Liver (tissue), 9 donors: ENCODE results near the gene ACTN4. TPM values are rescaled to one million over a fixed set of nuclear protein-coding genes. Genes with fewer than 3 reads are reported as not detected.
A peak's percentile ranks its signal among the peaks of the same experiment; 100 is the strongest.

ENCODE experiments used
- DNase-seq: peaks from one replicate; pipeline ENCODE4 v3.0.0-alpha.2; 2017; ENCODE audit warnings: low spot score
- H3K27ac ChIP-seq, 2 donors: one replicate each; pipeline ENCODE4 v1.7.0; 2013; ENCODE audit warnings: inconsistent platforms in 2 of 2, low read length in 2 of 2, control low read depth in 1 of 2, low read depth in 1 of 2, mild to moderate bottlenecking in 1 of 2
- H3K27me3 ChIP-seq, 4 donors: one replicate each; pipeline versions ENCODE4 v1.6.1 to v1.7.0; 2013; ENCODE audit warnings: low read length in 3 of 4, inconsistent platforms in 1 of 4, mild to moderate bottlenecking in 1 of 4, moderate library complexity in 1 of 4; ENCODE audit not compliant: control insufficient read depth in 4 of 4, insufficient read depth in 4 of 4
- H3K36me3 ChIP-seq, 4 donors: one replicate each; pipeline versions ENCODE4 v1.6.1 to v1.7.0; 2013; ENCODE audit warnings: low read length in 3 of 4, mild to moderate bottlenecking in 3 of 4, low read depth in 1 of 4, moderate library complexity in 1 of 4; ENCODE audit not compliant: control insufficient read depth in 4 of 4, insufficient read depth in 3 of 4
- H3K4me1 ChIP-seq, 4 donors: one replicate each; pipeline versions ENCODE4 v1.6.1 to v1.7.0; 2013; ENCODE audit warnings: low read length in 3 of 4, mild to moderate bottlenecking in 3 of 4, moderate library complexity in 1 of 4; ENCODE audit not compliant: control insufficient read depth in 4 of 4, insufficient read depth in 4 of 4
- H3K4me3 ChIP-seq, 3 donors: one replicate each; pipeline versions ENCODE4 v1.6.1 to v1.7.0; 2013; ENCODE audit warnings: low read length in 3 of 3, control low read depth in 1 of 3, low read depth in 1 of 3, mild to moderate bottlenecking in 1 of 3
- H3K9ac ChIP-seq, 2 donors: one replicate each; pipeline ENCODE4 v1.7.0; 2013; ENCODE audit warnings: low read length in 2 of 2, mild to moderate bottlenecking in 2 of 2, moderate library complexity in 2 of 2, control low read depth in 1 of 2, low read depth in 1 of 2
- H3K9me3 ChIP-seq, 4 donors: one replicate each; pipeline versions ENCODE4 v1.6.1 to v1.7.0; 2013; ENCODE audit warnings: low read length in 3 of 4; ENCODE audit not compliant: control insufficient read depth in 4 of 4
- EGR1 ChIP-seq, 2 donors: IDR thresholded peaks; 2 replicates each; pipeline ENCODE4 v1.6.1; 2016 to 2018; ENCODE audit warnings: antibody characterized with exemption in 2 of 2, low read depth in 2 of 2
- FOXA2 ChIP-seq: IDR thresholded peaks from 2 replicates; pipeline ENCODE4 v1.6.1; 2016; ENCODE audit warnings: antibody characterized with exemption
- GABPA ChIP-seq, 2 donors: IDR thresholded peaks in 1 of 2; conservative IDR thresholded peaks in 1 of 2; 2 replicates each; pipeline ENCODE4 v1.6.1; 2016; ENCODE audit warnings: antibody characterized with exemption in 2 of 2, mild to moderate bottlenecking in 1 of 2, moderate library complexity in 1 of 2
- HNF4A ChIP-seq, 2 donors: conservative IDR thresholded peaks; 2 replicates each; pipeline ENCODE4 v1.6.1; 2016; ENCODE audit warnings: antibody characterized with exemption in 2 of 2, mild to moderate bottlenecking in 2 of 2
- HNF4G ChIP-seq: IDR thresholded peaks from 2 replicates; pipeline ENCODE4 v1.6.1; 2016; ENCODE audit warnings: antibody characterized with exemption
- JUND ChIP-seq, 2 donors: IDR thresholded peaks; 2 replicates each; pipeline ENCODE4 v1.6.1; 2016; ENCODE audit warnings: antibody characterized with exemption in 2 of 2
- NR2F2 ChIP-seq: IDR thresholded peaks from 2 replicates; pipeline ENCODE4 v1.6.1; 2016; ENCODE audit warnings: antibody characterized with exemption
- RXRA ChIP-seq, 2 donors: IDR thresholded peaks; 2 replicates each; pipeline ENCODE4 v1.6.1; 2017 to 2018; ENCODE audit warnings: antibody characterized with exemption in 2 of 2, mild to moderate bottlenecking in 1 of 2
- SP1 ChIP-seq: IDR thresholded peaks from 2 replicates; pipeline ENCODE4 v1.6.1; 2018; ENCODE audit warnings: antibody characterized with exemption, mild to moderate bottlenecking
- TAF1 ChIP-seq: conservative IDR thresholded peaks from 2 replicates; pipeline ENCODE4 v1.6.1; 2016; ENCODE audit warnings: antibody characterized with exemption, mild to moderate bottlenecking
- YY1 ChIP-seq: IDR thresholded peaks from 2 replicates; pipeline ENCODE4 v1.6.1; 2016; ENCODE audit warnings: antibody characterized with exemption, mild to moderate bottlenecking
- WGBS: extraction: QIAGEN DNeasy Blood & Tissue Kit; methylation state at CpG from one replicate; pipeline ENCODE4 v1.1.7; 2013; 5-methylcytosine and 5-hydroxymethylcytosine counted together
- polyA plus RNA-seq, 2 donors: library from polyadenylated mRNA; stranded (reverse) in 1 of 2; unstranded in 1 of 2; fragments of 200-250 nt in 1 of 2; fragments of >200 nt in 1 of 2; fragmentation: Nextera tagmentation in 1 of 2; extraction: Ambion mirVana in 1 of 2; gene quantifications; one replicate each; pipeline versions ENCODE4 v1.2.1 to v1.2.3, GENCODE V29; 2013 to 2015
- total RNA-seq, 2 donors: library from RNA; depleted of rRNA; stranded (reverse); fragments of >200 nt; gene quantifications; one replicate each; pipeline ENCODE4 v1.2.3, GENCODE V29; 2014
- TF ChIP-seq, protein P1 (sequence below): IDR thresholded peaks from 2 replicates; pipeline ENCODE4 v1.6.1; 2016; ENCODE audit warnings: antibody characterized with exemption, mild to moderate bottlenecking
- TF ChIP-seq, protein P2 (sequence below): IDR thresholded peaks from 2 replicates; pipeline ENCODE4 v1.6.1; 2016; ENCODE audit warnings: antibody characterized with exemption
- donor health status: healthy.
- donor health status: healthy.
- donor health status: healthy.
- donor health status: healthy.
- donor health status: healthy.

Gene ACTN4
- total and polyA plus RNA-seq, 4 donors: 35.4 to 164 (median 98.7) TPM

- no peak overlapping the region for H3K4me3 ChIP-seq
- TF ChIP-seq FOXA2: no peak
- no peak for TF ChIP-seq YY1
- TF ChIP-seq, protein P1, sequence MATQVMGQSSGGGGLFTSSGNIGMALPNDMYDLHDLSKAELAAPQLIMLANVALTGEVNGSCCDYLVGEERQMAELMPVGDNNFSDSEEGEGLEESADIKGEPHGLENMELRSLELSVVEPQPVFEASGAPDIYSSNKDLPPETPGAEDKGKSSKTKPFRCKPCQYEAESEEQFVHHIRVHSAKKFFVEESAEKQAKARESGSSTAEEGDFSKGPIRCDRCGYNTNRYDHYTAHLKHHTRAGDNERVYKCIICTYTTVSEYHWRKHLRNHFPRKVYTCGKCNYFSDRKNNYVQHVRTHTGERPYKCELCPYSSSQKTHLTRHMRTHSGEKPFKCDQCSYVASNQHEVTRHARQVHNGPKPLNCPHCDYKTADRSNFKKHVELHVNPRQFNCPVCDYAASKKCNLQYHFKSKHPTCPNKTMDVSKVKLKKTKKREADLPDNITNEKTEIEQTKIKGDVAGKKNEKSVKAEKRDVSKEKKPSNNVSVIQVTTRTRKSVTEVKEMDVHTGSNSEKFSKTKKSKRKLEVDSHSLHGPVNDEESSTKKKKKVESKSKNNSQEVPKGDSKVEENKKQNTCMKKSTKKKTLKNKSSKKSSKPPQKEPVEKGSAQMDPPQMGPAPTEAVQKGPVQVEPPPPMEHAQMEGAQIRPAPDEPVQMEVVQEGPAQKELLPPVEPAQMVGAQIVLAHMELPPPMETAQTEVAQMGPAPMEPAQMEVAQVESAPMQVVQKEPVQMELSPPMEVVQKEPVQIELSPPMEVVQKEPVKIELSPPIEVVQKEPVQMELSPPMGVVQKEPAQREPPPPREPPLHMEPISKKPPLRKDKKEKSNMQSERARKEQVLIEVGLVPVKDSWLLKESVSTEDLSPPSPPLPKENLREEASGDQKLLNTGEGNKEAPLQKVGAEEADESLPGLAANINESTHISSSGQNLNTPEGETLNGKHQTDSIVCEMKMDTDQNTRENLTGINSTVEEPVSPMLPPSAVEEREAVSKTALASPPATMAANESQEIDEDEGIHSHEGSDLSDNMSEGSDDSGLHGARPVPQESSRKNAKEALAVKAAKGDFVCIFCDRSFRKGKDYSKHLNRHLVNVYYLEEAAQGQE: no peak
- no peak for TF ChIP-seq HNF4A (conservative IDR thresholded peaks at IDR 0.05)
- no peak for TF ChIP-seq NR2F2
- TF ChIP-seq JUND (IDR thresholded peaks at IDR 0.05): no peak
- no peak for TF ChIP-seq HNF4G
- no peak for TF ChIP-seq EGR1 (IDR thresholded peaks at IDR 0.05; ENCODE audit: low read depth in 2 of 2)
- TF ChIP-seq RXRA (IDR thresholded peaks at IDR 0.05): no peak
- no peak for TF ChIP-seq TAF1
- TF ChIP-seq SP1: no peak
- TF ChIP-seq, protein P2, sequence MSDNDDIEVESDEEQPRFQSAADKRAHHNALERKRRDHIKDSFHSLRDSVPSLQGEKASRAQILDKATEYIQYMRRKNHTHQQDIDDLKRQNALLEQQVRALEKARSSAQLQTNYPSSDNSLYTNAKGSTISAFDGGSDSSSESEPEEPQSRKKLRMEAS: no peak
- no peaks in the 10 kb centered on the region for H3K27me3 ChIP-seq
- peak overlapping the region in 1 of 2 donors; percentile 23 for H3K27ac ChIP-seq
- no peak for DNase-seq
- no peaks in the 10 kb centered on the region for H3K9me3 ChIP-seq
- H3K4me1 ChIP-seq: peaks cover 16 to 74% (median 29%) of the 10 kb centered on the region in 4 donors
- whole genome bisulfite sequencing: 85% methylated on average over 15 of the region's 15 CpGs
- peaks cover 0 to 3% (median 0%) of the 10 kb centered on the region in 4 donors for H3K36me3 ChIP-seq
- H3K9ac ChIP-seq: no peak overlapping the region
Measured at GRCh38 chr19:38678217-38678890, 30.9 kb downstream of the ACTN4 start.

DNA sequence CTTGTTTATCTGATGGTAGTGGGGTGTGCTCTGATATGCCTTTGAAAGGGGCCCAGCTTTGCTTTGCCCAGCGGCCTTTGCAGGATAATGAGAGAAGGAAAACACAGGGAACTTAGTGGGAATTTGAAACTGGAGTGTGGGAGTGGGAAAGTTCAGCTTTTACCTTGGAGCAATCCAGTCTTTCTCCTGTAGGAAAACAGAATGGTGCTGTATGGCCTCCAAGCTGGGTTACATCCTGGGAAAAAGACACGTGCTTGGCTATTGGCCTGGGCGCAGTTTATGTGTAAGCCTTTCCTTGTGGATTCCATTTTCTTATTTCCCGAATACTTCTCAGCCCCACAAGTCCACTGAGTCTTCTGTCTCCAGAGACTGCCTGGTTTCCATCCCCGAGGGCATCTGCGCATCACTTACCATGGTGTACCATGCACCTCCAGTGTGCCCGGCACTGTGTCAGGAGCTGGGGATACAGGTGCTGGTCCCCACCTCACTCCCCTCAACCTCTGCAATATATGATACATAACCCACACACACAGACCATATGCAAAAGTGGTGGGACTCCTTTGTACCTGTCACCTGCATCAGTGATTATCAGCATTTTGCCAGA, 31.5 kb downstream of the ACTN4 start:
- TF ChIP-seq EGR1 (IDR thresholded peaks at IDR 0.05; ENCODE audit: low read depth in 2 of 2) (no peak), HNF4A (conservative IDR thresholded peaks at IDR 0.05) (no peak), YY1 (no peak), GABPA (IDR thresholded peaks at IDR 0.05 in 1 of 2, conservative IDR thresholded peaks at IDR 0.05 in 1 of 2) (no peak)
- TF ChIP-seq, protein P1: no peak
- no peak for DNase-seq
- no peak overlapping the region for H3K4me3 ChIP-seq
- peaks cover 18 to 80% (median 33%) of the 10 kb centered on the region in 4 donors for H3K4me1 ChIP-seq
- H3K36me3 ChIP-seq: peaks cover 0 to 3% (median 0%) of the 10 kb centered on the region in 4 donors
- no peaks in the 10 kb centered on the region for H3K27me3 ChIP-seq
- H3K9me3 ChIP-seq: no peaks in the 10 kb centered on the region
- WGBS: 85% methylated on average over 7 of the region's 7 CpGs
- H3K27ac ChIP-seq: peak overlapping the region; percentile 78 to 82
- H3K9ac ChIP-seq: no peak overlapping the region
